ENCODE data around the gene LIPC. TPM values are rescaled to one million over a fixed set of nuclear protein-coding genes. Genes with fewer than 3 reads are reported as not detected.

Gene LIPC
- total RNA-seq, 1 experiment from 2014 or later: not detected

GRCh38 chr15:58459560-58459959 lies 27.8 kb downstream of the LIPC start (continued):
- TF ChIP-seq, protein P1, sequence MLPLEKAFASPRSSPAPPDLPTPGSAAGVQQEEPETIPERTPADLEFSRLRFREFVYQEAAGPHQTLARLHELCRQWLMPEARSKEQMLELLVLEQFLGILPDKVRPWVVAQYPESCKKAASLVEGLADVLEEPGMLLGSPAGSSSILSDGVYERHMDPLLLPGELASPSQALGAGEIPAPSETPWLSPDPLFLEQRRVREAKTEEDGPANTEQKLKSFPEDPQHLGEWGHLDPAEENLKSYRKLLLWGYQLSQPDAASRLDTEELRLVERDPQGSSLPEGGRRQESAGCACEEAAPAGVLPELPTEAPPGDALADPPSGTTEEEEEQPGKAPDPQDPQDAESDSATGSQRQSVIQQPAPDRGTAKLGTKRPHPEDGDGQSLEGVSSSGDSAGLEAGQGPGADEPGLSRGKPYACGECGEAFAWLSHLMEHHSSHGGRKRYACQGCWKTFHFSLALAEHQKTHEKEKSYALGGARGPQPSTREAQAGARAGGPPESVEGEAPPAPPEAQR (CRISPR knock-in tag; IDR thresholded peaks at IDR 0.05): no peak
- TF ChIP-seq NFATC4 (CRISPR knock-in tag; IDR thresholded peaks at IDR 0.05): no peak
- TF ChIP-seq SOX15 (CRISPR knock-in tag; IDR thresholded peaks at IDR 0.05): no peak

- no peak overlapping the region for H3K27ac Mint-ChIP-seq
- no peak for TF ChIP-seq ESRRA (CRISPR knock-in tag; IDR thresholded peaks at IDR 0.05; ENCODE audit: borderline replicate concordance)
- no peak for TF ChIP-seq ERG (CRISPR knock-in tag; IDR thresholded peaks at IDR 0.05)
- TF ChIP-seq, protein P2, sequence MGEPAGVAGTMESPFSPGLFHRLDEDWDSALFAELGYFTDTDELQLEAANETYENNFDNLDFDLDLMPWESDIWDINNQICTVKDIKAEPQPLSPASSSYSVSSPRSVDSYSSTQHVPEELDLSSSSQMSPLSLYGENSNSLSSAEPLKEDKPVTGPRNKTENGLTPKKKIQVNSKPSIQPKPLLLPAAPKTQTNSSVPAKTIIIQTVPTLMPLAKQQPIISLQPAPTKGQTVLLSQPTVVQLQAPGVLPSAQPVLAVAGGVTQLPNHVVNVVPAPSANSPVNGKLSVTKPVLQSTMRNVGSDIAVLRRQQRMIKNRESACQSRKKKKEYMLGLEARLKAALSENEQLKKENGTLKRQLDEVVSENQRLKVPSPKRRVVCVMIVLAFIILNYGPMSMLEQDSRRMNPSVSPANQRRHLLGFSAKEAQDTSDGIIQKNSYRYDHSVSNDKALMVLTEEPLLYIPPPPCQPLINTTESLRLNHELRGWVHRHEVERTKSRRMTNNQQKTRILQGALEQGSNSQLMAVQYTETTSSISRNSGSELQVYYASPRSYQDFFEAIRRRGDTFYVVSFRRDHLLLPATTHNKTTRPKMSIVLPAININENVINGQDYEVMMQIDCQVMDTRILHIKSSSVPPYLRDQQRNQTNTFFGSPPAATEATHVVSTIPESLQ (CRISPR knock-in tag; IDR thresholded peaks at IDR 0.05): no peak
- TF ChIP-seq ATF1 (CRISPR knock-in tag; IDR thresholded peaks at IDR 0.05): no peak
- no peak for TF ChIP-seq TP53 (CRISPR knock-in tag; IDR thresholded peaks at IDR 0.05)
- TF ChIP-seq AFF4 (CRISPR knock-in tag; IDR thresholded peaks at IDR 0.05; ENCODE audit: borderline replicate concordance): no peak
- TF ChIP-seq CREB1 (CRISPR knock-in tag; IDR thresholded peaks at IDR 0.05): no peak
- no peak for TF ChIP-seq SMAD4 (CRISPR knock-in tag; IDR thresholded peaks at IDR 0.05)
- TF ChIP-seq FOXP1 (CRISPR knock-in tag; IDR thresholded peaks at IDR 0.05; ENCODE audit: borderline replicate concordance): no peak
- no peak for TF ChIP-seq EMX1 (CRISPR knock-in tag; IDR thresholded peaks at IDR 0.05)
- TF ChIP-seq IRF2 (CRISPR knock-in tag; IDR thresholded peaks at IDR 0.05; ENCODE audit: borderline replicate concordance, low read depth): no peak
- no peak for TF ChIP-seq AR (CRISPR knock-in tag; IDR thresholded peaks at IDR 0.05)
- TF ChIP-seq, protein P3, sequence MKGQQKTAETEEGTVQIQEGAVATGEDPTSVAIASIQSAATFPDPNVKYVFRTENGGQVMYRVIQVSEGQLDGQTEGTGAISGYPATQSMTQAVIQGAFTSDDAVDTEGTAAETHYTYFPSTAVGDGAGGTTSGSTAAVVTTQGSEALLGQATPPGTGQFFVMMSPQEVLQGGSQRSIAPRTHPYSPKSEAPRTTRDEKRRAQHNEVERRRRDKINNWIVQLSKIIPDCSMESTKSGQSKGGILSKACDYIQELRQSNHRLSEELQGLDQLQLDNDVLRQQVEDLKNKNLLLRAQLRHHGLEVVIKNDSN (CRISPR knock-in tag; IDR thresholded peaks at IDR 0.05): no peak
- TF ChIP-seq TCF7 (CRISPR knock-in tag; IDR thresholded peaks at IDR 0.05; ENCODE audit: low read depth): no peak
- no peak for TF ChIP-seq KAT7 (CRISPR knock-in tag; IDR thresholded peaks at IDR 0.05; ENCODE audit: borderline replicate concordance)
- no peaks in the 10 kb centered on the region for H3K27me3 Mint-ChIP-seq (ENCODE audit: low read depth)
- H3K9me3 Mint-ChIP-seq: no peaks in the 10 kb centered on the region
- CTCF ChIA-PET: interaction anchor here (0.6 to 0.8 kb wide), 2 partner anchors 186 to 191 kb away, joined by 3 read pairs; no protein-coding TSS in a partner anchor
- DNase-seq (ENCODE audit: low spot score): no peak
- H3K4me3 Mint-ChIP-seq: no peak overlapping the region
- H3K36me3 Mint-ChIP-seq: no peaks in the 10 kb centered on the region
- H3K4me1 Mint-ChIP-seq: peaks cover 2% of the 10 kb centered on the region; the same call in 1 of the 2 replicates
- no peak for ATAC-seq
- POLR2A ChIA-PET: interaction anchor here (0.5 kb wide), 1 partner anchor 258 kb away, joined by 4 read pairs; no protein-coding TSS in a partner anchor
These were observed 28.5 kb downstream of the LIPC start for GRCh38 chr15:58460116-58460790.
